ENCODE measurements around the gene FYB1. TPM values are rescaled to one million over a fixed set of nuclear protein-coding genes. Genes with fewer than 3 reads are reported as not detected.

The FYB1 gene
- total and polyA plus RNA-seq, 2 of the 8 experiments (the other 6 are each of a cell fraction or from before 2014, with no cell fraction given) = not detected

- no peak for TF ChIP-seq CHD7 (IDR thresholded peaks at IDR 0.05; ENCODE audit: insufficient replicate concordance, low read length)
- no peak for TF ChIP-seq NRF1 (IDR thresholded peaks at IDR 0.05; ENCODE audit: low read depth, low read length)
- no peak for TF ChIP-seq SIX5 (IDR thresholded peaks at IDR 0.05; ENCODE audit: low read depth, low read length)
- no peak for TF ChIP-seq MAX (IDR thresholded peaks at IDR 0.05)
- TF ChIP-seq PHF8 (conservative IDR thresholded peaks at IDR 0.05; ENCODE audit: low read depth, low read length) = no peak
- no peak for TF ChIP-seq GTF2F1 (IDR thresholded peaks at IDR 0.05; ENCODE audit: borderline replicate concordance, low read depth, low read length)
- TF ChIP-seq MAFK (IDR thresholded peaks at IDR 0.05; ENCODE audit: low read depth, low read length) = no peak
- TF ChIP-seq SRF (IDR thresholded peaks at IDR 0.05; ENCODE audit: low read depth, low read length) = no peak
- TF ChIP-seq TAF1 (IDR thresholded peaks at IDR 0.05; ENCODE audit: low read depth, low read length) = no peak
Observed at GRCh38 chr5:39113354-39113953, 105.9 kb downstream of the FYB1 start (continued).

Measured in H1 (cell line).